COLO668 (cell line): ENCODE results near the gene C6orf141.

Experiments
- DNase-seq: peaks from one replicate; lab custom pipeline; 2025; ENCODE audit not compliant: unreplicated experiment; lab: John Stamatoyannopoulos, UW

C6orf141 gene

DNA sequence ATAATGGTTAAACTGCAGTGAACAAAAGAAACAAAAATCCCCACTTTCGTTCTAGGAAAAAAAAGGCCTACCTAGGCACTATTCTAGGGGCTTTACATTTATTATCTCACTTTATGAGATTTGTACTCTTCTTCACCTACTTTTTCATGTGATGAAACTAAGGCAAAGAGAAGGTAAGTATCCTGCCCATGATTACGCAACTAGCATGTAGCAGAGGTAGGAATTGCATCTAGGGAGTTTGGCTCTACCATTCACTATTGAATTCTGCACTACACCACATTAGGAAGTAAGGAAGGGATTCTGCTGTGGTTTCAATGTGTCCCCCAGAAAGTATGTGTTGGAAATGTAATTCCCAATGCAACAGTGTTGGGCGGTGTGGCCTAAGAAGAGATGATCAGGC, 11.4 kb upstream of the C6orf141 start:
- DNase-seq, result no peak

DNA sequence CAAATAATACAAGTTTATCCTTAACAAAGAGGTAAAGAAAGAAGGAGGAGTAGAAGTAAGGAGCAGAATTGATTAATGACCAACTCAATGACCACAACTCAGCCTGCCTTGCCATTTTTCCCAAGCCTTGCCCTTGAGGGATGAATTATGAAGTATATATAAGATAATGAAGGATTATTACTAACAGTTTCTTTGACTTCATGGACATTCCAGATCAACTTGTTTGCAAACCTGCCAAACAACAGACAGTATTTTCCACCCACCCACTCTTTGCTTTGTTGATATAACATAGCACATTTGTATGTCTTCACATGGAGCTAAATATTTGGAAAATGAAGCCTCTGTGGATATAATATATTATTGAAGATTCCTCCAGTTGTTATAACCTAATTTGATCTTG, 9.9 kb upstream of the C6orf141 start:
- no peak for DNase-seq

GRCh38 chr6:49541210-49541724, 9.2 kb upstream of the C6orf141 start:
- DNase-seq, result no peak

GRCh38 chr6:49541936-49542335, 8.5 kb upstream of the C6orf141 start:
- no peak for DNase-seq

GRCh38 chr6:49543087-49543858, 7.2 kb upstream of the C6orf141 start:
- DNase-seq, result no peak

- no peak for DNase-seq
Observed at GRCh38 chr6:49546331-49546730, 4.1 kb upstream of the C6orf141 start.

DNA sequence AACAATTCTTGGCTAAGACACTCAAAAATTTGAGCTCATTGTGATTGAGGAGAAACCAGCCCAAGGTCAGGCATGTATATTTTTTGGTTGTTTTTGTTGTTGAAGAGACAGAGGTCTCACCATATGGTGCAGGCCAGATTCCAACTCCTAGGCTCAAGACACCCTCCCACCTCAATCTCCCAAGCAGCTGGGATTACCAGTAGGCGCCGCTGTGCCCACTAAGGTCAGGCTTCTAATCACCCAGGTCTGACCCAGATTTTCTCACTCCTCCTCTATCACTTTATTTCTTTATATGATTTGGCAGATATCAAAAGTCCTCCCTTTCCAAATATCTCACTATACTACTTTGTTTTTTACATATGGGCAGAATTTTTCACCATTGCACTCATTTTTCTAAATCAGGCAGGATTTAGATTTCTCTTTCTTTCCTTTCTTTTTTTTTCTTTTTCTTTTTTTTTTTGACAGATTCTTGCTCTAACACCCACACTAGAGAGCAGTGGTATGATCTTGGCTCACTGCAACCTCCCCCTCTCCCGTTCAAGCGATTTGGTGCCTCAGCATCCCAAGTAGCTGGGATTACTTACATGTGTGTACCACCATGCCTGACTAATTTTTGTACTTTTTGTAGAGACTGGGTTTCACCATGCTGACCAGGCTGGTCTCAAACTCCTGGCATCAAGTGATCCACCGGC, 1.7 kb upstream of the C6orf141 start:
- no peak for DNase-seq

DNA sequence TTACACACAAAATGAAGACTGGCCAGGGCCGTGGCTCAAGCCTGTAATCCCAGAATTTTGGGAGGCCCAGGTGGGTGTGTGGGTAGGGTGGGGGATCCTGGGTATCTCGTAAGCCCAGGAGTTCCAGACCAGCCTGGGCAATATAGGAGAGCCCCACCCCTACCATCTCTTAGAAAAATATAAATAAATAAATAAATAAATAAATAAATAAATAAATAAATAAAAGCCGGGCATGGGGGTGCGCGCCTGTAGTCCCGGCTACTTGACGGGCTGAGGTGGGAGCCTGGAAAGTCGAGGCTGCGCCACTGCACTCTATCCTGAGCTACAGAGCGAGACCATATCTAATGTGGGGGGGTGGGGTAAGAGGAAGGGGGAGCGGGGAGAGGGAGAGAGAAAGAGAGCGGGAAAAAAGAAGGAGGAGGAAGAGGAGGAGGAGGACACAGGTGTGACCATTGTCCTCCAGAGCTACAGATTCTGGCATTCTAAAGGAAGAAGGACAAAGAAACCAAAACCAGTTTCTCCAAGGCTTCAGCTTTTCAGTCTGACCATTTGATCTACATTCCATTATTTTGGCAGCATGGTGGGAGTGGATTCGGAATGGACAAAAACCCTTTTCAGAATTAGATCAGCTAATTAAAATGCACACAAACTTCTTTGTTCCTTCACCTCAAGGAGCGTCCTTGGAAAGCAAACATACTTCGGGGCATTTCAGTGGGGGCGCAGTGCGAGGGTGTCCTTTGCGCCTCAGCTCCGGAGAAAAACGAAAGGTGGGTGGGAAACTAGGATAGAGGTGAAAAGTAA, 577 bp upstream of the C6orf141 start:
- DNase-seq, result no peak

- DNase-seq, result peak; percentile 45
Observed at GRCh38 chr6:49551078-49551865, 804 bp downstream of the C6orf141 start.

- DNase-seq, result no peak
Observed at GRCh38 chr6:49551866-49552129, 1.3 kb downstream of the C6orf141 start.

DNA sequence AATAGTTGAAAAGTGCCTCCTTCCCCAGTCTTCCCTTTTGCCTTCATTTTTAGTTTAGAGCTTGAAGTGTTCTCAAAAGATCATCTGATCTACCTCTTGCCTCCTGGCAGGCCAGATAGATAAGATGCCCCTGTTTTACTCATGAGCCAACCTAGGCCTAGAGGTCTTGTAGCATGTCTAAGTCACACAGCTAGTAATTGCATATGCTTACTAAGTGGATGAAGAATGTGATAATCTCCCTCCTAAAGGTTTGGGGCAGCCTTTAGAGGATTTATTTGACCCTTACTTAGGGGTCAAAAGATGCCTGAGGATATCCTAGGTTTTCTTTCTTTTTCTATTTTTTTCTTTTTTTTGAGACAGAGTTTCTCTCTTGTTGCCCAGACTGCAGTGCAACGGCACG, 2.1 kb downstream of the C6orf141 start:
- DNase-seq, result no peak

GRCh38 chr6:49553384-49553783, 2.9 kb downstream of the C6orf141 start:
- no peak for DNase-seq

DNA sequence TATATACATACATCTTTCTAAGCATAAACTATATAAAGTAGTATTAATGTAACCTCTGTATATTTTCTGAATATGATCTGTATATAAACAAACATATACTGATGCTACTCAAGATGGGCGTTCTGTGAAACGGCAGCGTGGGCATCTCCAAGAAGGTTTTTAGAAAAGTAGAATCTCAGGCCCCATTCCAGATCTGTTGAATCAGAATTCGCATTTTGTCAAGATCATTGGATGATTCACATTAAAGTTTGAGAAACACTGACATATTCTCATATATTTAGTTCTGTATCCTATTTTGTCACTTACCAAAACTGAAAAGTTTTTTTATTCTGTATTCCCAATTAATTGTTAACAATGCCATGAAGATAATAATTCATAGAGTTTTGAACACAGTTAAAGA, 5.5 kb downstream of the C6orf141 start:
- DNase-seq, result no peak

DNA sequence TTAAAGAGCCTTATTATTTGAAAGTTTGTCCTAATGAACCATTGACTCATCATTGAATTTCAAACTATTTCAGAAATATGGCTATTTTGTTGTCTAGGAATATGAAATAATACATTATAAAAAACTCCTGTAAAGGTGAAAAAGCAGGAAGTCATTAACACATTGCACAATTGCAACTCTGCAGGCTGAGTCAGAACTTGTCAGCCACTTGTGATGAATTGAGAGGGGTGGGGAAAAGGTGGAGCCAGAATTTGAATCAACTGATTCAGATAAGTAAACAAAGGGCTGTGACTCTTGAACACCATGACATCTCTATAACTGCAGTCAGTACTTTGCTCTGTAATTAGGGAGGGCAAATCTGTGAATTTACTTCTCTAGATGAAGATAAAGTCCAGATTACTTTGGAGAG, 6.0 kb downstream of the C6orf141 start:
- DNase-seq, result peak; percentile 41

DNA sequence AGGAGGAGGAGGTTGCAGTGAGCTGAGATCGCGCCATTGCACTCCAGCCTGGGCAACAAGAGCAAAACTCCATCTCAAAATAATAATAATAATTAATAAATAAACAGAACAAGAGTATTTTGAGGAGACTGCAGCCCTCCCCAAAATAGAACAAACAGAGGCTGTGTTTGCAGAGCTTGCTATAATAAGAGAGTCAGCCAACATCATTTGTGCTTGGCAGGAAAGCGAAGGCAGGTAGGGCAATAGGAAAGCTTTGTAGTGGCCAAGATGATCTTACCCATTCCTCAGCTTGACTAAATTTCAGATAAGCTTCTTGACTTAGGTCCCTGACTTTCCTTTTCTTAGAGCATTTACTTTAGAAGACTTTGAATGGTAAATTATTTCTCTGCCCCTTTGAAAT, 6.7 kb downstream of the C6orf141 start:
- no peak for DNase-seq

- DNase-seq, result no peak
Observed at GRCh38 chr6:49558238-49558637, 7.8 kb downstream of the C6orf141 start.

DNA sequence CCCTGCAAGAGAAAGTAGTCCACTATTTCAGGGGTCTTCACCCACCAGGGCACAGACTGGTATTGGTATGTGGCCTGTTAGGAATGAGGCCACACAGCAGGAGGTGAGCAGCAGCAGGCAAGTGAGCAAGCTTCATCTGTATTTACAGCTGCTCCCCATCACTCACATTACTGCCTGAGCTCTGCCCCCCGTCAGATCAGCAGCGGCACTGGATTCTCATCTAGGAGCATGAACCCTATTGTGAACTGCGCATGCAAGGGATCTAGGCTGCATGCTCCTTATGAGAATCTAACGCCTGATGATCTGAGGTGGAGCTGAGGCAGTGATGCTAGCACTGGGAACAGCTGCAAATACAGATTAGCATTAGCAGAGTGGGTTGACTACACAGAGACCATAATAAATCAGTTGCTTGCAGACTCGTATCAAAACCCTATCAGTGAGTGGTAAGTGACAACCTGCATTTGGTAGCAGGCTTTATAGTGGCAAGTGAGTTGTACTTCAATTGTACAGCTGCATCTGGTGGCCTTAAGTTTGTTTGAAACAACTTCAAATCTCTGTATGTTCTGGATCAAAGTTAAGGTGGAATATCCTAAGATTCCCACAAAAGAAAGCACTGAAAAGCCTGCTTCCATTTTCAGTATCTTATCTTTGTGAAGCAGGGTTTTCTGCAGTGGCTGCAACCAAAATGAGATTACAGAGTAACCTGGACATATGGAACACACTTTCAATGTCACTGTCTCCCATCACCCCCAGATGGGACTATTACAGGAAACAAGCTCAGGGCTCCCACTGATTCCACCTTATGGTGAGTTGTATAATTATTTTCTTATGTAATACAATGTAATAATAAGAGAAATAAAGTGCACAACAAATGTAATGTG, 12.8 kb downstream of the C6orf141 start:
- DNase-seq, result no peak

GRCh38 chr6:49564552-49564951, 14.1 kb downstream of the C6orf141 start:
- no peak for DNase-seq

GRCh38 chr6:49565261-49565660, 14.8 kb downstream of the C6orf141 start:
- no peak for DNase-seq

DNA sequence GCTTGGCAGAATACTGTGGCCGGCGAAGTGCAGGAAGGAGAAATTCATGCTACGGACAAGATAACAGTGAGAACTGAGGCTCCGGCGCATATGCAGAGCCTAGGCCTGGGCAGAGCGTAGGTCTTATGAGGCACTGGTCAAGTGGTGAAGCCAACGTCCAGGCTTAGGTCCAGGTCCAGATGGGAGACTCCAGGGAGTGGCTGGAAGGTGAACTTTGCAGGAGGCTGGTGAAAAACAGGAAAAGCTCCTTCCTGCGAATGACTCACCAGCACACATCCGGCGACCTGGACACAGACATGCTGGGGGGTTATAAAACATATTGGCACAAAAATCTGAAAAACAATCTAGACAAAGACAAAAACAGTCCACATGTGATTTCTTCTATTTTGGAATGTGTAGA, 15.4 kb downstream of the C6orf141 start:
- no peak for DNase-seq
